ENCODE results near the gene RNLS. TPM values are rescaled to one million over a fixed set of nuclear protein-coding genes. Genes with fewer than 3 reads are reported as not detected.
A peak's percentile ranks its signal among the peaks of the same experiment; 100 is the strongest.

The RNLS gene
- total and polyA plus RNA-seq, 8 donors: 2.5 to 6.4 (median 5.9) TPM

GRCh38 chr10:88408096-88408495, 175.0 kb downstream of the RNLS start:
- no peak for TF ChIP-seq CTCF (IDR thresholded peaks at IDR 0.05)
- DNase-seq (no peak), FAIRE-seq (no peak), ATAC-seq (no peak)
- no peak overlapping the region for H3K27ac ChIP-seq
- peaks cover 0 to 7% (median 3%) of the 10 kb centered on the region in 3 donors for H3K4me1 ChIP-seq
- intact Hi-C loops (cut with DNase I): no loop called here
- H3K27me3 ChIP-seq: no peaks in the 10 kb centered on the region
- H3K9me3 ChIP-seq: no peaks in the 10 kb centered on the region
- WGBS, 2 donors: 91 to 92% methylated on average over 2 of the region's 2 CpGs
- no peak overlapping the region for H3K4me3 ChIP-seq
- no peaks in the 10 kb centered on the region for H3K36me3 ChIP-seq

GRCh38 chr10:88404133-88404532, 179.0 kb downstream of the RNLS start:
- no peak overlapping the region for H3K27ac ChIP-seq
- ATAC-seq: no peak
- H3K4me1 ChIP-seq: peaks cover 0 to 7% (median 3%) of the 10 kb centered on the region in 3 donors
- no peaks in the 10 kb centered on the region for H3K9me3 ChIP-seq
- no peak for FAIRE-seq
- no peak for DNase-seq
- no peak for TF ChIP-seq CTCF (IDR thresholded peaks at IDR 0.05)
- intact Hi-C loops (cut with DNase I): no loop called here
- no peaks in the 10 kb centered on the region for H3K27me3 ChIP-seq
- no peaks in the 10 kb centered on the region for H3K36me3 ChIP-seq
- no peak overlapping the region for H3K4me3 ChIP-seq
- WGBS, 2 donors: 81 to 83% methylated on average over 2 of the region's 2 CpGs

GRCh38 chr10:88401671-88402347, 181.3 kb downstream of the RNLS start:
- peak in 2 of 4 donors; percentile 55 to 65 for ATAC-seq
- H3K9me3 ChIP-seq: no peaks in the 10 kb centered on the region
- H3K27ac ChIP-seq: no peak overlapping the region
- 68 to 70% methylated on average over 2 of the region's 2 CpGs for whole genome bisulfite sequencing, 2 donors
- peaks cover 0 to 7% (median 3%) of the 10 kb centered on the region in 3 donors for H3K4me1 ChIP-seq
- no peak for FAIRE-seq
- H3K36me3 ChIP-seq: no peaks in the 10 kb centered on the region
- no peaks in the 10 kb centered on the region for H3K27me3 ChIP-seq
- TF ChIP-seq CTCF (IDR thresholded peaks at IDR 0.05): no peak
- intact Hi-C loops (cut with DNase I): no loop called here
- H3K4me3 ChIP-seq: no peak overlapping the region
- DNase-seq: no peak

- no peaks in the 10 kb centered on the region for H3K4me1 ChIP-seq
- H3K27ac ChIP-seq: no peak overlapping the region
- H3K27me3 ChIP-seq: no peaks in the 10 kb centered on the region
- DNase-seq: no peak
- H3K36me3 ChIP-seq: no peaks in the 10 kb centered on the region
- intact Hi-C loops (cut with DNase I): loop anchor here in 1 of 3 donors (10.0 kb wide), 1 partner anchor 544 kb away; no protein-coding TSS in a partner anchor
- TF ChIP-seq CTCF (IDR thresholded peaks at IDR 0.05): no peak
- ATAC-seq: no peak
- WGBS, 2 donors: 93 to 96% methylated on average over 3 of the region's 3 CpGs
- H3K4me3 ChIP-seq: no peak overlapping the region
- no peaks in the 10 kb centered on the region for H3K9me3 ChIP-seq
- FAIRE-seq: no peak
These were observed 183.9 kb downstream of the RNLS start for GRCh38 chr10:88399240-88399639.

GRCh38 chr10:88395677-88396076, 187.4 kb downstream of the RNLS start:
- intact Hi-C loops (cut with DNase I): loop anchor here in 1 of 3 donors (10.0 kb wide), 1 partner anchor 541 kb away; no protein-coding TSS in a partner anchor
- Histone ChIP-seq H3K27ac (no peak overlapping the region), H3K9me3 (no peaks in the 10 kb centered on the region), H3K27me3 (no peaks in the 10 kb centered on the region), H3K36me3 (no peaks in the 10 kb centered on the region), H3K4me3 (no peak overlapping the region), H3K4me1 (no peaks in the 10 kb centered on the region)
- DNase-seq (no peak), ATAC-seq (no peak), FAIRE-seq (no peak)
- no peak for TF ChIP-seq CTCF (IDR thresholded peaks at IDR 0.05)
